Loucy (cell line): ENCODE data around the gene DYNLL1.
"Not testable (repeated sequence)": the region's sequence is repeated elsewhere in the genome, so short reads cannot be mapped to it uniquely, and the experiment has no call there.

Experiments
- H2AFZ ChIP-seq: fragments of 200-600 bp; sonication (generic); 2 replicates; pipeline ENCODE4 v1.6.0; 2016; ENCODE audit warnings: antibody characterized with exemption, mild to moderate bottlenecking, low read length, moderate library complexity
- H3F3A ChIP-seq: fragments of 200-600 bp; 2 replicates; pipeline ENCODE4 v1.6.0; 2016; ENCODE audit warnings: antibody characterized with exemption, low read depth, mild to moderate bottlenecking
- H3K27me3 ChIP-seq: fragments of 200-600 bp; sonication (generic); 2 replicates; pipeline ENCODE4 v1.6.1; 2014; ENCODE audit warnings: low read length, mild to moderate bottlenecking; ENCODE audit not compliant: insufficient read depth, poor library complexity, severe bottlenecking
- H3K36me3 ChIP-seq: fragments of 200-600 bp; sonication (generic); 2 replicates; pipeline ENCODE4 v1.6.1; 2016; ENCODE audit warnings: low read length; ENCODE audit not compliant: insufficient read depth
- H3K4me1 ChIP-seq: fragments of 200-600 bp; sonication (generic); 2 replicates; pipeline ENCODE4 v1.5.1; 2014; ENCODE audit warnings: low read length, mild to moderate bottlenecking; ENCODE audit not compliant: insufficient read depth, poor library complexity, severe bottlenecking
- H3K4me2 ChIP-seq: fragments of 200-600 bp; sonication (generic); 2 replicates; pipeline ENCODE4 v1.6.0; 2014; ENCODE audit warnings: antibody characterized with exemption, low read length, low read depth, mild to moderate bottlenecking; ENCODE audit not compliant: poor library complexity, severe bottlenecking
- H3K4me3 ChIP-seq: fragments of 200-600 bp; sonication (generic); 2 replicates; pipeline ENCODE4 v1.5.1; 2014; ENCODE audit warnings: low read length, mild to moderate bottlenecking, mixed read lengths; ENCODE audit not compliant: poor library complexity, severe bottlenecking
- H3K79me2 ChIP-seq: fragments of 200-600 bp; sonication (generic); 2 replicates; pipeline ENCODE4 v1.6.1; 2014; ENCODE audit warnings: low read length; ENCODE audit not compliant: insufficient read depth
- H3K9ac ChIP-seq: fragments of 200-600 bp; sonication (generic); 2 replicates; pipeline ENCODE4 v1.6.0; 2014; ENCODE audit warnings: mild to moderate bottlenecking, low read depth, low read length, moderate library complexity; ENCODE audit not compliant: poor library complexity, severe bottlenecking
- H3K9me2 ChIP-seq: fragments of 200-600 bp; sonication (generic); replicated peaks from 2 replicates; pipeline ENCODE4 v1.6.1; 2016; ENCODE audit warnings: low read depth, low read length, mixed read lengths
- H3K9me3 ChIP-seq: fragments of 200-600 bp; sonication (generic); 2 replicates; pipeline ENCODE4 v1.6.1; 2014; ENCODE audit warnings: mild to moderate bottlenecking, antibody characterized with exemption, low read length, low read depth; ENCODE audit not compliant: insufficient read depth
- H4K20me1 ChIP-seq: fragments of 200-600 bp; sonication (generic); 2 replicates; pipeline ENCODE4 v1.6.0; 2014; ENCODE audit warnings: antibody characterized with exemption, low read length, mild to moderate bottlenecking; ENCODE audit not compliant: insufficient read depth, poor library complexity, severe bottlenecking
- EZH2phosphoT487 ChIP-seq: fragments of 200-600 bp; IDR thresholded peaks from 2 replicates; pipeline ENCODE4 v1.6.1; 2018; ENCODE audit warnings: antibody characterized with exemption, mild to moderate bottlenecking, moderate library complexity, borderline replicate concordance
- TF ChIP-seq, protein P1 (sequence below): fragments of 200-600 bp; sonication (generic); conservative IDR thresholded peaks from 2 replicates; pipeline ENCODE4 v1.5.1; 2014; ENCODE audit warnings: mild to moderate bottlenecking, antibody characterized with exemption, low read length

DYNLL1 gene

DNA sequence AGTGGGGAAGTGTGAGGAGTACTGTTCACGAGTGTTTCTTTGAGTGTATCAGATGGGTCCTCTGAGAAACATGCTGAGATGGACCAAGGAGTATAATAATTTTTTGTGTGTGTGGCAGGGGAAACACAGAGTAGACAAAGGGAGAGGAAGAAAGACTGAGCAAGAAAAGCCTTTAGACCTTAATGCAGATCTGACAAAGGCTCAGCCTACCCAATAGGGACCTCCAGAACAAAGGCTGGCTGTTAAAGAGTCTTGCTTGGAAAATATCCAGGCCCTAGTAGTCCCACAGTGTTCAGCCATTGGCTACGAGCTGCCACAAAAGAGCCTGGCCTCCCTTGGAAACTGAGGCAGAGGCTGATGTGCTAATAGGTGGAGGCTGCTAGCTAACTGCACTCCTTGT lies 19.6 kb downstream of the DYNLL1 start:
- TF ChIP-seq EZH2phosphoT487: no peak
- TF ChIP-seq, protein P1, sequence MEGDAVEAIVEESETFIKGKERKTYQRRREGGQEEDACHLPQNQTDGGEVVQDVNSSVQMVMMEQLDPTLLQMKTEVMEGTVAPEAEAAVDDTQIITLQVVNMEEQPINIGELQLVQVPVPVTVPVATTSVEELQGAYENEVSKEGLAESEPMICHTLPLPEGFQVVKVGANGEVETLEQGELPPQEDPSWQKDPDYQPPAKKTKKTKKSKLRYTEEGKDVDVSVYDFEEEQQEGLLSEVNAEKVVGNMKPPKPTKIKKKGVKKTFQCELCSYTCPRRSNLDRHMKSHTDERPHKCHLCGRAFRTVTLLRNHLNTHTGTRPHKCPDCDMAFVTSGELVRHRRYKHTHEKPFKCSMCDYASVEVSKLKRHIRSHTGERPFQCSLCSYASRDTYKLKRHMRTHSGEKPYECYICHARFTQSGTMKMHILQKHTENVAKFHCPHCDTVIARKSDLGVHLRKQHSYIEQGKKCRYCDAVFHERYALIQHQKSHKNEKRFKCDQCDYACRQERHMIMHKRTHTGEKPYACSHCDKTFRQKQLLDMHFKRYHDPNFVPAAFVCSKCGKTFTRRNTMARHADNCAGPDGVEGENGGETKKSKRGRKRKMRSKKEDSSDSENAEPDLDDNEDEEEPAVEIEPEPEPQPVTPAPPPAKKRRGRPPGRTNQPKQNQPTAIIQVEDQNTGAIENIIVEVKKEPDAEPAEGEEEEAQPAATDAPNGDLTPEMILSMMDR: no peak
- no peaks in the 10 kb centered on the region for H3K4me1 ChIP-seq
- H3K4me3 ChIP-seq: no peak overlapping the region
- H3K4me2 ChIP-seq: no peak overlapping the region
- no peaks in the 10 kb centered on the region for H3K9me2 ChIP-seq
- H3K9me3 ChIP-seq: no peaks in the 10 kb centered on the region
- H4K20me1 ChIP-seq: no peaks in the 10 kb centered on the region
- no peak overlapping the region for H2AFZ ChIP-seq
- H3K9ac ChIP-seq: no peak overlapping the region
- H3K79me2 ChIP-seq: no peaks in the 10 kb centered on the region
- H3F3A ChIP-seq: no peaks in the 10 kb centered on the region
- H3K36me3 ChIP-seq: no peaks in the 10 kb centered on the region
- no peaks in the 10 kb centered on the region for H3K27me3 ChIP-seq

DNA sequence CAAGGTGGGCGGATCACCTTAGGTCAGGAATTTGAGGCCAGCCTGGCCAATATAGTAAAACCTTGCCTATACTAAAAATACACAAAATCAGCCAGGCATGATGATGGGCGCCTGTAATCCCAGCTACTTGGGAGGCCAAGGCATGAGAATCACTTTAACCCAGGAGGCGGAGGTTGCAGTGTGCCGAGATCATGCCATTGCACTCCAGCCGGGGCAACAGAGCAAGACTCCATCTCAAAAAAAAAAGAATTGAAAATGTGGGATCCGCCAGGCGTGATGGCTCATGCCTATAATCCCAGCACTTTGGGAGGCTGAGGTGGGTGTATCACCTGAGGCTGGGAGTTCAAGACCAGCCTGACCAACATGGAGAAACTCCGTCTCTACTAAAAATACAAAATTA lies 23.4 kb downstream of the DYNLL1 start:
- not testable (repeated sequence) for H4K20me1 ChIP-seq, H3K9me2 ChIP-seq, H3K9ac ChIP-seq, H3K9me3 ChIP-seq, H3K79me2 ChIP-seq, H3K36me3 ChIP-seq, H3K4me3 ChIP-seq, H3F3A ChIP-seq, H3K4me2 ChIP-seq, H2AFZ ChIP-seq, H3K4me1 ChIP-seq, H3K27me3 ChIP-seq

DNA sequence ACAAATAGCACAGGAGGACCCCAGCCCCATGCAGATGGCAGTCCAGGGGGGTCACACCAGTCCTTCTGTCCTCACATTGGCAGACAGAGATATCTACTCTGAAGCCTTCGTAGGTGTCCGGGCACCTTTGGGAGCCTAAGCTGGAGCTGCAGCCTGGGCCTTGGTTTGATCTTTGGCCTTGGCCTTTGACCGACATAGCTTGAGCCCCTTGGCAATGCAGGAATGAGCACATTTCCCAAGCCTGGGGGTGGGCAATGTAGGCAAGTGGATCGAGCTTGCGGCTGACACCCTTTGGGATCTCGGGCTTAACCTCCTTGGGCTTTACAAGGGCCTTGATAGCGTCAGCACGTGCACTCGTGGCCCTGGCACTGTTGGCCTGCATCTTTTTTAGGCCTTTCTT lies 26.7 kb downstream of the DYNLL1 start:
- no peaks in the 10 kb centered on the region for H3F3A ChIP-seq
- H3K36me3 ChIP-seq: no peaks in the 10 kb centered on the region
- no peaks in the 10 kb centered on the region for H3K27me3 ChIP-seq
- H3K4me3 ChIP-seq: no peak overlapping the region
- no peaks in the 10 kb centered on the region for H3K4me1 ChIP-seq
- H3K79me2 ChIP-seq: no peaks in the 10 kb centered on the region
- H3K9ac ChIP-seq: no peak overlapping the region
- no peaks in the 10 kb centered on the region for H4K20me1 ChIP-seq
- no peaks in the 10 kb centered on the region for H3K9me2 ChIP-seq
- H2AFZ ChIP-seq: no peak overlapping the region
- H3K9me3 ChIP-seq: no peaks in the 10 kb centered on the region
- TF ChIP-seq, protein P1: no peak
- no peak for TF ChIP-seq EZH2phosphoT487
- no peak overlapping the region for H3K4me2 ChIP-seq

DNA sequence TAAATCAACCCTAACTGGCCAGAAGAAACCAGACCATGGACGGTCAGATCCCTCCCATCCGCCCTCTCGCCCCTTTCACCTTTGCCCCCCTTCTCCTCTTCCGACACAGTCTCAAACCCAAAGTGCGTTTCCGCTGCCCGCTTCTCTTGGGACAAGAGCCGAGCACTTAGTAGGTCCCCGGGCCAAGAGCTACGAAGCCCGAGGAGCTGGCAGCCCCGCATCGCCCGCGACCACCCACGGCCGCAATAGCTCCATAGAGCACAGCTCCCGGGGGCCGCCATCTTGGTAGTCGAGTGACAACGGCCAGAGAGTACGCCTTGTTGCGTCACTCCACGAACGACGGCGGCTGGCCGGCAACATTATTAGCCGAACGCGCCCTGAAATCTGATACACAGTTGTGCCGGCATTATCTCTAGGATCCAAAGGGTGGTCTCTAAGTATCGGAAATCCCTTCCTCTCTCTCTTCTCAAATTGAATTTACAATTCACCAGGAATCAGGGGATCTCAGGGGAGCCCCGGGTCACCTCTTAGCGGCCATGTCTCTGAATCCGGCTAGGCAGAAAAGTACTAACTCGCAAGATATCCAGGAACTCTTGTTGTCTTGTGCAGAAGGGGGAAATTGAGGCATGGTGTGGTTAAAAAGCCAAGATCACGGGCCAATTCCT lies 33.1 kb downstream of the DYNLL1 start, which contains the start of gene COQ5:
Gene COQ5, minus strand, starts transcription at position 298 of the 665 bp plus-strand sequence. Its CDS starts 17 bp downstream, at position 281.
- Histone ChIP-seq H3K27me3 (no peaks in the 10 kb centered on the region), H3K9me2 (no peaks in the 10 kb centered on the region), H3K36me3 (no peaks in the 10 kb centered on the region), H2AFZ (peak within 1 kb of the TSS; percentile 99), H3K79me2 (0 out of 2 replicates have a peak, but pooled peaks cover 8% of the 10 kb centered on the region), H3K4me1 (peaks cover 12% of the 10 kb centered on the region), H3K9ac (peak within 1 kb of the TSS; percentile 87), H4K20me1 (no peaks in the 10 kb centered on the region), H3K9me3 (no peaks in the 10 kb centered on the region), H3F3A (no peaks in the 10 kb centered on the region), H3K4me2 (peak within 1 kb of the TSS; percentile 95), H3K4me3 (peak within 1 kb of the TSS; percentile 93)
- no peak for TF ChIP-seq EZH2phosphoT487
- TF ChIP-seq, protein P1: no peak
